Measurements from ENCODE around the gene ACP3.

GRCh38 chr3:132362329-132362728, 45.1 kb downstream of the ACP3 start:
- TF ChIP-seq, protein P1, sequence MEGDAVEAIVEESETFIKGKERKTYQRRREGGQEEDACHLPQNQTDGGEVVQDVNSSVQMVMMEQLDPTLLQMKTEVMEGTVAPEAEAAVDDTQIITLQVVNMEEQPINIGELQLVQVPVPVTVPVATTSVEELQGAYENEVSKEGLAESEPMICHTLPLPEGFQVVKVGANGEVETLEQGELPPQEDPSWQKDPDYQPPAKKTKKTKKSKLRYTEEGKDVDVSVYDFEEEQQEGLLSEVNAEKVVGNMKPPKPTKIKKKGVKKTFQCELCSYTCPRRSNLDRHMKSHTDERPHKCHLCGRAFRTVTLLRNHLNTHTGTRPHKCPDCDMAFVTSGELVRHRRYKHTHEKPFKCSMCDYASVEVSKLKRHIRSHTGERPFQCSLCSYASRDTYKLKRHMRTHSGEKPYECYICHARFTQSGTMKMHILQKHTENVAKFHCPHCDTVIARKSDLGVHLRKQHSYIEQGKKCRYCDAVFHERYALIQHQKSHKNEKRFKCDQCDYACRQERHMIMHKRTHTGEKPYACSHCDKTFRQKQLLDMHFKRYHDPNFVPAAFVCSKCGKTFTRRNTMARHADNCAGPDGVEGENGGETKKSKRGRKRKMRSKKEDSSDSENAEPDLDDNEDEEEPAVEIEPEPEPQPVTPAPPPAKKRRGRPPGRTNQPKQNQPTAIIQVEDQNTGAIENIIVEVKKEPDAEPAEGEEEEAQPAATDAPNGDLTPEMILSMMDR (conservative IDR thresholded peaks at IDR 0.05; ENCODE audit: low read depth, low read length) = no peak
- TF ChIP-seq SMC3 (IDR thresholded peaks at IDR 0.05; ENCODE audit: low read depth, low read length) = no peak
- TF ChIP-seq CEBPB (IDR thresholded peaks at IDR 0.05; ENCODE audit: low read depth, low read length) = no peak
- TF ChIP-seq POLR2A (IDR thresholded peaks at IDR 0.05; ENCODE audit: low read depth, low read length) = no peak
- TF ChIP-seq USF2 (IDR thresholded peaks at IDR 0.05; ENCODE audit: low read depth, low read length) = no peak
- no peak for TF ChIP-seq RAD21 (IDR thresholded peaks at IDR 0.05; ENCODE audit: low read length)
- no peak for TF ChIP-seq BHLHE40 (IDR thresholded peaks at IDR 0.05; ENCODE audit: low read depth, low read length)
- no peak for TF ChIP-seq MAFK (IDR thresholded peaks at IDR 0.05; ENCODE audit: low read depth, low read length)
- no peak for TF ChIP-seq MXI1 (IDR thresholded peaks at IDR 0.05; ENCODE audit: borderline replicate concordance, low read depth, low read length)
- TF ChIP-seq MAZ (IDR thresholded peaks at IDR 0.05; ENCODE audit: borderline replicate concordance, low read depth, low read length) = no peak
